ACC112 (cell line): Measurements from ENCODE around the gene HTR7.
"Not testable (repeated sequence)": the region's sequence is repeated elsewhere in the genome, so short reads cannot be mapped to it uniquely, and the experiment has no call there.

Experiments used
- H2AFZ ChIP-seq: fragments of 200-600 bp; sonication (generic); one replicate; pipeline ENCODE4 v1.6.0; 2017; ENCODE audit warnings: antibody characterized with exemption, low read length; ENCODE audit not compliant: unreplicated experiment
- H3K27ac ChIP-seq: fragments of 200-600 bp; sonication (generic); 2 replicates; pipeline ENCODE4 v1.5.1; 2014; ENCODE audit warnings: low read depth, mild to moderate bottlenecking, antibody characterized with exemption, low read length, moderate library complexity
- H3K27me3 ChIP-seq: fragments of 200-600 bp; sonication (generic); 2 replicates; pipeline ENCODE4 v1.6.1; 2014; ENCODE audit warnings: mild to moderate bottlenecking, antibody characterized with exemption, low read length, moderate library complexity, mixed read lengths; ENCODE audit not compliant: insufficient read depth
- H3K36me3 ChIP-seq: fragments of 200-600 bp; sonication (generic); 2 replicates; pipeline ENCODE4 v1.6.1; 2016; ENCODE audit warnings: mild to moderate bottlenecking, antibody characterized with exemption, low read length, moderate library complexity, mixed read lengths; ENCODE audit not compliant: insufficient read depth
- H3K4me1 ChIP-seq: fragments of 200-600 bp; sonication (generic); one replicate; pipeline ENCODE4 v1.6.1; 2016; ENCODE audit warnings: low read length, mixed read lengths; ENCODE audit not compliant: insufficient read depth, unreplicated experiment, control insufficient read depth
- H3K4me3 ChIP-seq: fragments of 200-600 bp; sonication (generic); 2 replicates; pipeline ENCODE4 v1.5.1; 2014; ENCODE audit warnings: mild to moderate bottlenecking, low read depth, low read length
- H3K79me2 ChIP-seq: fragments of 200-600 bp; sonication (generic); one replicate; pipeline ENCODE4 v1.6.0; 2016; ENCODE audit warnings: low read length; ENCODE audit not compliant: control insufficient read depth, unreplicated experiment, insufficient read depth

Gene HTR7

GRCh38 chr10:90834326-90834725 is 23.5 kb downstream of the HTR7 start:
- no peaks in the 10 kb centered on the region for H3K36me3 ChIP-seq
- H2AFZ ChIP-seq = no peak overlapping the region
- H3K4me1 ChIP-seq = no peaks in the 10 kb centered on the region
- no peak overlapping the region for H3K4me3 ChIP-seq
- H3K27ac ChIP-seq = no peak overlapping the region
- H3K27me3 ChIP-seq = no peaks in the 10 kb centered on the region
- H3K79me2 ChIP-seq = no peaks in the 10 kb centered on the region

- Histone ChIP-seq H3K27ac (no peak overlapping the region), H3K4me3 (no peak overlapping the region), H3K79me2 (no peaks in the 10 kb centered on the region), H3K4me1 (no peaks in the 10 kb centered on the region), H2AFZ (no peak overlapping the region), H3K36me3 (no peaks in the 10 kb centered on the region), H3K27me3 (no peaks in the 10 kb centered on the region)
Measured at GRCh38 chr10:90832111-90832510, 25.7 kb downstream of the HTR7 start.

- Histone ChIP-seq H3K4me1 (no peaks in the 10 kb centered on the region), H3K27ac (no peak overlapping the region), H2AFZ (no peak overlapping the region), H3K36me3 (no peaks in the 10 kb centered on the region), H3K4me3 (no peak overlapping the region), H3K27me3 (no peaks in the 10 kb centered on the region), H3K79me2 (no peaks in the 10 kb centered on the region)
Measured at GRCh38 chr10:90822508-90822907, 35.3 kb downstream of the HTR7 start.

- not testable (repeated sequence) for H3K36me3 ChIP-seq, H3K4me1 ChIP-seq, H3K27ac ChIP-seq, H2AFZ ChIP-seq, H3K4me3 ChIP-seq, H3K27me3 ChIP-seq, H3K79me2 ChIP-seq
Measured at GRCh38 chr10:90821864-90822263, 36.0 kb downstream of the HTR7 start.

GRCh38 chr10:90819911-90820310 is 37.9 kb downstream of the HTR7 start:
- Histone ChIP-seq H2AFZ (no peak overlapping the region), H3K4me1 (no peaks in the 10 kb centered on the region), H3K36me3 (no peaks in the 10 kb centered on the region), H3K27me3 (no peaks in the 10 kb centered on the region), H3K27ac (no peak overlapping the region), H3K4me3 (no peak overlapping the region), H3K79me2 (no peaks in the 10 kb centered on the region)

GRCh38 chr10:90818736-90819135 is 39.1 kb downstream of the HTR7 start:
- Histone ChIP-seq H3K79me2 (no peaks in the 10 kb centered on the region), H3K4me1 (no peaks in the 10 kb centered on the region), H2AFZ (no peak overlapping the region)

GRCh38 chr10:90817128-90817889 is 40.5 kb downstream of the HTR7 start:
- H3K27me3 ChIP-seq = no peaks in the 10 kb centered on the region
- peak overlapping the region; percentile 40 for H2AFZ ChIP-seq
- no peaks in the 10 kb centered on the region for H3K36me3 ChIP-seq
- no peak overlapping the region for H3K4me3 ChIP-seq
- H3K79me2 ChIP-seq = no peaks in the 10 kb centered on the region
- H3K4me1 ChIP-seq = no peaks in the 10 kb centered on the region
- no peak overlapping the region for H3K27ac ChIP-seq

More at GRCh38 chr10:90818736-90819135, 39.1 kb downstream of the HTR7 start:
- H3K4me3 ChIP-seq = no peak overlapping the region
- no peaks in the 10 kb centered on the region for H3K27me3 ChIP-seq
- H3K27ac ChIP-seq = no peak overlapping the region
- H3K36me3 ChIP-seq = no peaks in the 10 kb centered on the region

GRCh38 chr10:90816466-90816865 is 41.4 kb downstream of the HTR7 start:
- Histone ChIP-seq H3K27me3 (no peaks in the 10 kb centered on the region), H2AFZ (no peak overlapping the region), H3K4me3 (no peak overlapping the region), H3K4me1 (no peaks in the 10 kb centered on the region), H3K27ac (no peak overlapping the region), H3K36me3 (no peaks in the 10 kb centered on the region), H3K79me2 (no peaks in the 10 kb centered on the region)

- H3K27me3 ChIP-seq = no peaks in the 10 kb centered on the region
- no peak overlapping the region for H3K4me3 ChIP-seq
- no peaks in the 10 kb centered on the region for H3K79me2 ChIP-seq
- no peak overlapping the region for H2AFZ ChIP-seq
- H3K4me1 ChIP-seq = no peaks in the 10 kb centered on the region
- no peak overlapping the region for H3K27ac ChIP-seq
- no peaks in the 10 kb centered on the region for H3K36me3 ChIP-seq
Measured at GRCh38 chr10:90813594-90814365, 44.1 kb downstream of the HTR7 start.

GRCh38 chr10:90807106-90807505 is 50.7 kb downstream of the HTR7 start:
- H3K79me2 ChIP-seq, H3K4me3 ChIP-seq, H3K27ac ChIP-seq, H3K27me3 ChIP-seq, H3K36me3 ChIP-seq, H3K4me1 ChIP-seq, H2AFZ ChIP-seq: not testable (repeated sequence)

- Histone ChIP-seq H3K4me3 (no peak overlapping the region), H3K79me2 (no peaks in the 10 kb centered on the region), H3K36me3 (no peaks in the 10 kb centered on the region), H3K4me1 (no peaks in the 10 kb centered on the region), H3K27ac (no peak overlapping the region), H2AFZ (no peak overlapping the region), H3K27me3 (no peaks in the 10 kb centered on the region)
Measured at GRCh38 chr10:90806677-90807076, 51.2 kb downstream of the HTR7 start.
